ENCODE data around the gene ACOXL. TPM values are rescaled to one million over a fixed set of nuclear protein-coding genes. Genes with fewer than 3 reads are reported as not detected.

The ACOXL gene
- total and polyA plus RNA-seq, 4 donors: 0.13 TPM; not detected in 3

DNA sequence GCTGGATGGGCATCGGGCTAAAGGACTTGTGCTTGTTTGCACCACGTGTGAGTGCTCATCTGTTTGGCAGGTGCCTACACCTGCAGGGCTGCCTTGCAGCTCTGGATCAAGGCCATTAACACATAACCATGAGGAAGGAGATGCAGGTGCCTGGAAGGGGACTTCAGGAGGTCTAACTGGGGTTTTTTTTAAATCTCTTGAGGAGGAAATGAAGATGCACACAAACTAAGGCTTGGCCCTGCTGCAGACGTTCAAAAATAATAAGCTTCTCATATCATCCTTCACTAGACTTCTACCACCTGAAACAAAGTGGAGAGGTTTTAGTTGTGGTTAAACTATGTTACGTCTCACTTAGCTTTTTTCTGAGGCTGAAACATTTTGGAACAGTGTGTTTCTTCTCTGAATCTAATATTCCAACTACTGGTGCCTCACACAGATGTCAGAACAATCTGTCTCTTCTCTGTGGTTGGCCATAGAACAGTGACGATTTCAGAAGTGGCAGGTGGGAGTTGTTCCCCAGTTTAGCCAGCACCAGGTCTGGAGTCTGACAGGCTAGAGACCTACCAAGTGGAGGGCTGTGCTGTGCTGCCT lies 424.8 kb downstream of the ACOXL start:
- DNase-seq: no peak
- 92 to 94% methylated on average over 5 of the region's 5 CpGs for WGBS, 2 donors
- ATAC-seq (ENCODE audit: low FRiP score): no peak
- H3K4me1 ChIP-seq (ENCODE audit: control insufficient read depth in 1 of 2, insufficient read depth in 2 of 2, low read length in 2 of 2): peaks cover 0 to 5% of the 10 kb centered on the region in 2 donors
- no peaks in the 10 kb centered on the region for H3K9me3 ChIP-seq (ENCODE audit: control insufficient read depth, low read length)
- H3K27me3 ChIP-seq (ENCODE audit: control insufficient read depth in 1 of 2, insufficient read depth in 2 of 2, low read length in 1 of 2): no peaks in the 10 kb centered on the region
- intact Hi-C loops (cut with DNase I): no loop called here
- H3K27ac ChIP-seq (ENCODE audit: low read depth in 1 of 2, low read length in 2 of 2): no peak overlapping the region
- H3K36me3 ChIP-seq (ENCODE audit: control insufficient read depth in 1 of 2, insufficient read depth in 2 of 2, low read length in 1 of 2): no peaks in the 10 kb centered on the region
- H3K4me3 ChIP-seq (ENCODE audit: low read length in 2 of 2): no peak overlapping the region

- H3K27ac ChIP-seq (ENCODE audit: low read depth in 1 of 2, low read length in 2 of 2): no peak overlapping the region
- intact Hi-C loops (cut with DNase I): loop anchor here in 1 of 2 donors (2.0 kb wide), 1 partner anchor 29 kb away; no protein-coding TSS in a partner anchor
- H3K36me3 ChIP-seq (ENCODE audit: control insufficient read depth in 1 of 2, insufficient read depth in 2 of 2, low read length in 1 of 2): no peaks in the 10 kb centered on the region
- no peaks in the 10 kb centered on the region for H3K9me3 ChIP-seq (ENCODE audit: control insufficient read depth, low read length)
- H3K4me3 ChIP-seq (ENCODE audit: low read length in 2 of 2): no peak overlapping the region
- peaks cover 0 to 5% of the 10 kb centered on the region in 2 donors for H3K4me1 ChIP-seq (ENCODE audit: control insufficient read depth in 1 of 2, insufficient read depth in 2 of 2, low read length in 2 of 2)
- H3K27me3 ChIP-seq (ENCODE audit: control insufficient read depth in 1 of 2, insufficient read depth in 2 of 2, low read length in 1 of 2): no peaks in the 10 kb centered on the region
- DNase-seq (no peak), ATAC-seq (ENCODE audit: low FRiP score) (no peak)
- WGBS, 2 donors: 94 to 95% methylated on average over 2 of the region's 2 CpGs
These were observed 425.4 kb downstream of the ACOXL start for GRCh38 chr2:111157798-111158197.

- H3K4me3 ChIP-seq (ENCODE audit: low read length in 2 of 2): no peak overlapping the region
- no peaks in the 10 kb centered on the region for H3K27me3 ChIP-seq (ENCODE audit: control insufficient read depth in 1 of 2, insufficient read depth in 2 of 2, low read length in 1 of 2)
- WGBS, 2 donors: 97 to 98% methylated on average over 5 of the region's 5 CpGs
- no peaks in the 10 kb centered on the region for H3K36me3 ChIP-seq (ENCODE audit: control insufficient read depth in 1 of 2, insufficient read depth in 2 of 2, low read length in 1 of 2)
- no peaks in the 10 kb centered on the region for H3K9me3 ChIP-seq (ENCODE audit: control insufficient read depth, low read length)
- intact Hi-C loops (cut with DNase I): loop anchor here in 1 of 2 donors (2.0 kb wide), 1 partner anchor 31 kb away; no protein-coding TSS in a partner anchor
- ATAC-seq (ENCODE audit: low FRiP score) (no peak), DNase-seq (no peak)
- no peak overlapping the region for H3K27ac ChIP-seq (ENCODE audit: low read depth in 1 of 2, low read length in 2 of 2)
- H3K4me1 ChIP-seq (ENCODE audit: control insufficient read depth in 1 of 2, insufficient read depth in 2 of 2, low read length in 2 of 2): peaks cover 0 to 5% of the 10 kb centered on the region in 2 donors
These were observed 427.3 kb downstream of the ACOXL start for GRCh38 chr2:111159641-111160040.

DNA sequence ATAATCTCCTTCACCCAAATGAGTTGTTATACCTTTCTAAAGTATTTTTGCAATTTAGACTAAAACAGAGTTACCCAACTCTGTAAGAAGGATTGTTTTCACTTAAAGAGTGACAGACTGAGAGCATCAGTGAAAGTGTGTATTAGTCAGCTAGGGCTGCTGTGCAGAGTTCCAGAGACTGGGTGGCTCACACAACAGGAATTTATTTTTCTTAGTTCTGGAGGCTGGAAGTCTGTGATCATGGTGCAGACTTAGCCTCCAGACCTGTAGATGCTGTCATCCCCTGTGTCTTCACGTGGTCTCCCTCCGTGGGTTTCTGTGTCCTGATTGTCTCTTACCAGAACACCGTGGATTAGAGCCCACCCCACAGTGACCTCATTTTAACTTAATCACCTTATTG lies 428.4 kb downstream of the ACOXL start:
- 67 to 74% methylated on average over 3 of the region's 3 CpGs for WGBS, 2 donors
- H3K9me3 ChIP-seq (ENCODE audit: control insufficient read depth, low read length): no peaks in the 10 kb centered on the region
- no peak overlapping the region for H3K27ac ChIP-seq (ENCODE audit: low read depth in 1 of 2, low read length in 2 of 2)
- H3K4me1 ChIP-seq (ENCODE audit: control insufficient read depth in 1 of 2, insufficient read depth in 2 of 2, low read length in 2 of 2): peaks cover 0 to 5% of the 10 kb centered on the region in 2 donors
- no peaks in the 10 kb centered on the region for H3K36me3 ChIP-seq (ENCODE audit: control insufficient read depth in 1 of 2, insufficient read depth in 2 of 2, low read length in 1 of 2)
- no peak for DNase-seq
- H3K4me3 ChIP-seq (ENCODE audit: low read length in 2 of 2): no peak overlapping the region
- intact Hi-C loops (cut with DNase I): no loop called here
- ATAC-seq (ENCODE audit: low FRiP score): no peak
- no peaks in the 10 kb centered on the region for H3K27me3 ChIP-seq (ENCODE audit: control insufficient read depth in 1 of 2, insufficient read depth in 2 of 2, low read length in 1 of 2)

- no peak overlapping the region for H3K4me3 ChIP-seq (ENCODE audit: low read length in 2 of 2)
- ATAC-seq (ENCODE audit: low FRiP score): peak; percentile 60
- peaks cover 0 to 5% of the 10 kb centered on the region in 2 donors for H3K4me1 ChIP-seq (ENCODE audit: control insufficient read depth in 1 of 2, insufficient read depth in 2 of 2, low read length in 2 of 2)
These were observed 429.6 kb downstream of the ACOXL start for GRCh38 chr2:111161971-111162370.

GRCh38 chr2:111162718-111163331 lies 430.5 kb downstream of the ACOXL start:
- Histone ChIP-seq H3K9me3 (ENCODE audit: control insufficient read depth, low read length) (no peaks in the 10 kb centered on the region), H3K27me3 (ENCODE audit: control insufficient read depth in 1 of 2, insufficient read depth in 2 of 2, low read length in 1 of 2) (no peaks in the 10 kb centered on the region), H3K4me3 (ENCODE audit: low read length in 2 of 2) (no peak overlapping the region), H3K36me3 (ENCODE audit: control insufficient read depth in 1 of 2, insufficient read depth in 2 of 2, low read length in 1 of 2) (no peaks in the 10 kb centered on the region), H3K27ac (ENCODE audit: low read depth in 1 of 2, low read length in 2 of 2) (no peak overlapping the region), H3K4me1 (ENCODE audit: control insufficient read depth in 1 of 2, insufficient read depth in 2 of 2, low read length in 2 of 2) (peaks cover 0 to 5% of the 10 kb centered on the region in 2 donors)
- 77 to 88% methylated on average over 12 of the region's 12 CpGs for WGBS, 2 donors
- intact Hi-C loops (cut with DNase I): no loop called here
- DNase-seq: no peak
- no peak for ATAC-seq (ENCODE audit: low FRiP score)

More at GRCh38 chr2:111161971-111162370, 429.6 kb downstream of the ACOXL start:
- Histone ChIP-seq H3K36me3 (ENCODE audit: control insufficient read depth in 1 of 2, insufficient read depth in 2 of 2, low read length in 1 of 2) (no peaks in the 10 kb centered on the region), H3K27ac (ENCODE audit: low read depth in 1 of 2, low read length in 2 of 2) (no peak overlapping the region), H3K27me3 (ENCODE audit: control insufficient read depth in 1 of 2, insufficient read depth in 2 of 2, low read length in 1 of 2) (no peaks in the 10 kb centered on the region), H3K9me3 (ENCODE audit: control insufficient read depth, low read length) (no peaks in the 10 kb centered on the region)
- DNase-seq: peak in 1 of 2 donors; percentile 65
- WGBS, 2 donors: 3 to 8% methylated on average over 12 of the region's 12 CpGs
- intact Hi-C loops (cut with DNase I): no loop called here

DNA sequence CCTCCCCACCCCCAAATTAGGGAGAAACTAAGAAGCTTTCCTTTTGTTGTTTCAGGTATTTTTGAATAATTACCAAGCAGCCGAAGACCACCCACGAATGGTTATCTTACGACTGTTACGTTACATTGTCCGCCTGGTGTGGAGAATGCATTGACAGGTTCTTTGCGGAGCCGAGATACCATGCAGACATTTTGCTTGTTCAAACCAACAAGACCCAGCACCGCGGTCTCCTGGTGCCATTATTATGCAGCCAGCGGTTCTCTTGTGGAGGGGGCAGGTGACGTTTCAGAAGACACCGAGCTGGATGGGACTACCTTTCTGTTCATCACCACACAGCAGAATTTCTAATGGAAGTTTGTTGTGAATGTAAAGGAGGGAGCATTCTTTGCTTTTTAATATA lies 431.7 kb downstream of the ACOXL start:
- H3K4me1 ChIP-seq (ENCODE audit: control insufficient read depth in 1 of 2, insufficient read depth in 2 of 2, low read length in 2 of 2): peaks cover 0 to 5% of the 10 kb centered on the region in 2 donors
- no peaks in the 10 kb centered on the region for H3K27me3 ChIP-seq (ENCODE audit: control insufficient read depth in 1 of 2, insufficient read depth in 2 of 2, low read length in 1 of 2)
- H3K36me3 ChIP-seq (ENCODE audit: control insufficient read depth in 1 of 2, insufficient read depth in 2 of 2, low read length in 1 of 2): no peaks in the 10 kb centered on the region
- intact Hi-C loops (cut with DNase I): no loop called here
- no peak for ATAC-seq (ENCODE audit: low FRiP score)
- H3K9me3 ChIP-seq (ENCODE audit: control insufficient read depth, low read length): no peaks in the 10 kb centered on the region
- no peak for DNase-seq
- H3K4me3 ChIP-seq (ENCODE audit: low read length in 2 of 2): no peak overlapping the region
- no peak overlapping the region for H3K27ac ChIP-seq (ENCODE audit: low read depth in 1 of 2, low read length in 2 of 2)
- 93 to 95% methylated on average over 12 of the region's 12 CpGs for WGBS, 2 donors

DNA sequence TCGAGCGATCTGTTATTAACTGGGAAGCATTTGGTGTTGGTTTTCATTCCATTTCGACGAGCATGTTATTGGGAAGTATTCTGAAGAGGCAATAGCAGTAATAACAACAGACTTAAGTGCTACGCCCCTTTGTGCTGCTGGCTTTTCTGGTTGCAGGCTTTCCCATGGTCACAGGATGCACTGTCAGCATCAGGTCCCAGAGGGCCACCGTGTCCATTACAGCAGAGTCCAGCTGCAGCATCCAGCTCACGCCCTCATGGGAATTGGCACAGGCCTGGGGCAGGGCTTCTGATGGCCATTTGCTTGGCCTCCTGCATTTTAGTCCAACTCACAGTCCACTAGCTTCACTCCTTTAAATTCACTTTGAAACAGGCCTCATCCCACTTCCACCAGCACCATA lies 432.7 kb downstream of the ACOXL start:
- ATAC-seq (ENCODE audit: low FRiP score): no peak
- Histone ChIP-seq H3K27me3 (ENCODE audit: control insufficient read depth in 1 of 2, insufficient read depth in 2 of 2, low read length in 1 of 2) (no peaks in the 10 kb centered on the region), H3K4me3 (ENCODE audit: low read length in 2 of 2) (no peak overlapping the region), H3K9me3 (ENCODE audit: control insufficient read depth, low read length) (no peaks in the 10 kb centered on the region), H3K4me1 (ENCODE audit: control insufficient read depth in 1 of 2, insufficient read depth in 2 of 2, low read length in 2 of 2) (peaks cover 0 to 5% of the 10 kb centered on the region in 2 donors), H3K36me3 (ENCODE audit: control insufficient read depth in 1 of 2, insufficient read depth in 2 of 2, low read length in 1 of 2) (no peaks in the 10 kb centered on the region), H3K27ac (ENCODE audit: low read depth in 1 of 2, low read length in 2 of 2) (no peak overlapping the region)
- no peak for DNase-seq
- intact Hi-C loops (cut with DNase I): no loop called here
- 64 to 69% methylated on average over 7 of the region's 7 CpGs for WGBS, 2 donors

GRCh38 chr2:111166115-111166514 lies 433.7 kb downstream of the ACOXL start:
- H3K4me1 ChIP-seq (ENCODE audit: control insufficient read depth in 1 of 2, insufficient read depth in 2 of 2, low read length in 2 of 2): peaks cover 0 to 5% of the 10 kb centered on the region in 2 donors
- DNase-seq (no peak), ATAC-seq (ENCODE audit: low FRiP score) (no peak)
- intact Hi-C loops (cut with DNase I): no loop called here
- no peaks in the 10 kb centered on the region for H3K27me3 ChIP-seq (ENCODE audit: control insufficient read depth in 1 of 2, insufficient read depth in 2 of 2, low read length in 1 of 2)
- no peak overlapping the region for H3K4me3 ChIP-seq (ENCODE audit: low read length in 2 of 2)
- no peaks in the 10 kb centered on the region for H3K36me3 ChIP-seq (ENCODE audit: control insufficient read depth in 1 of 2, insufficient read depth in 2 of 2, low read length in 1 of 2)
- H3K9me3 ChIP-seq (ENCODE audit: control insufficient read depth, low read length): no peaks in the 10 kb centered on the region
- H3K27ac ChIP-seq (ENCODE audit: low read depth in 1 of 2, low read length in 2 of 2): no peak overlapping the region
- WGBS, 2 donors: 97 to 98% methylated on average over 5 of the region's 5 CpGs
